D341Med (cell line): Measurements from ENCODE around the gene F7.
A peak's percentile ranks its signal among the peaks of the same experiment; 100 is the strongest.
"Not testable (repeated sequence)": the region's sequence is repeated elsewhere in the genome, so short reads cannot be mapped to it uniquely, and the experiment has no call there.

Experiments
- DNase-seq: peaks from one replicate; pipeline ENCODE4 v3.0.0; 2012; ENCODE audit warnings: low spot score

Gene F7

GRCh38 chr13:113102302-113102701 lies 3.3 kb upstream of the F7 start:
- not testable (repeated sequence) for DNase-seq

GRCh38 chr13:113102727-113103126 lies 2.9 kb upstream of the F7 start:
- DNase-seq: no peak

GRCh38 chr13:113103646-113104045 lies 1.9 kb upstream of the F7 start:
- DNase-seq: no peak

GRCh38 chr13:113105921-113106452 lies 396 bp downstream of the F7 start:
- DNase-seq: no peak

GRCh38 chr13:113106711-113107351 lies 1.2 kb downstream of the F7 start:
- DNase-seq: no peak

- not testable (repeated sequence) for DNase-seq
Observed at GRCh38 chr13:113108521-113108920, 2.9 kb downstream of the F7 start.

GRCh38 chr13:113109151-113110047 lies 3.8 kb downstream of the F7 start:
- no peak for DNase-seq

GRCh38 chr13:113110048-113110851 lies 4.7 kb downstream of the F7 start:
- DNase-seq: no peak

GRCh38 chr13:113110852-113111315 lies 5.3 kb downstream of the F7 start:
- no peak for DNase-seq

GRCh38 chr13:113111821-113112220 lies 6.2 kb downstream of the F7 start:
- DNase-seq: not testable (repeated sequence)

GRCh38 chr13:113112475-113112874 lies 6.9 kb downstream of the F7 start:
- not testable (repeated sequence) for DNase-seq

- DNase-seq: no peak
Observed at GRCh38 chr13:113112893-113113845, 7.6 kb downstream of the F7 start.

- peak; percentile 15 for DNase-seq
Observed at GRCh38 chr13:113113846-113114271, 8.3 kb downstream of the F7 start.

GRCh38 chr13:113114511-113115362 lies 9.1 kb downstream of the F7 start:
- no peak for DNase-seq

- DNase-seq: peak; percentile 22
Observed at GRCh38 chr13:113115363-113116205, 10.0 kb downstream of the F7 start.

- DNase-seq: no peak
Observed at GRCh38 chr13:113116206-113116800, 10.7 kb downstream of the F7 start.

- no peak for DNase-seq
Observed at GRCh38 chr13:113116871-113117271, 11.3 kb downstream of the F7 start.

GRCh38 chr13:113117335-113117872 lies 11.8 kb downstream of the F7 start:
- no peak for DNase-seq
